Stomach smooth muscle (tissue), 2 donors: ENCODE data around the gene FARS2.

Experiments
- H3K27ac ChIP-seq: one replicate; pipeline ENCODE4 v1.7.0; 2013; ENCODE audit warnings: mild to moderate bottlenecking, low read length, inconsistent platforms
- H3K27me3 ChIP-seq, 2 donors: one replicate each; pipeline ENCODE4 v1.7.0; 2013; ENCODE audit warnings: low read length in 2 of 2; ENCODE audit not compliant: insufficient read depth in 2 of 2, control insufficient read depth in 1 of 2
- H3K36me3 ChIP-seq, 2 donors: one replicate each; pipeline ENCODE4 v1.7.0; 2013; ENCODE audit warnings: low read length in 2 of 2; ENCODE audit not compliant: control insufficient read depth in 2 of 2, insufficient read depth in 2 of 2
- H3K4me1 ChIP-seq: one replicate; pipeline ENCODE4 v1.7.0; 2013; ENCODE audit warnings: low read length; ENCODE audit not compliant: control insufficient read depth, insufficient read depth
- H3K4me3 ChIP-seq, 2 donors: one replicate each; pipeline ENCODE4 v1.7.0; 2013; ENCODE audit warnings: low read length in 2 of 2
- H3K9ac ChIP-seq, 2 donors: one replicate each; pipeline ENCODE4 v1.7.0; 2013; ENCODE audit warnings: low read length in 2 of 2, mild to moderate bottlenecking in 1 of 2
- H3K9me3 ChIP-seq, 2 donors: one replicate each; pipeline ENCODE4 v1.7.0; 2013; ENCODE audit warnings: low read length in 2 of 2; ENCODE audit not compliant: control insufficient read depth in 2 of 2
- donor health status: healthy.
- donor health status: Pancreatic carcinoma.

Gene FARS2

GRCh38 chr6:5749651-5750215 lies 488.4 kb downstream of the FARS2 start:
- no peaks in the 10 kb centered on the region for H3K27me3 ChIP-seq
- H3K4me3 ChIP-seq: no peak overlapping the region
- no peaks in the 10 kb centered on the region for H3K36me3 ChIP-seq
- H3K9ac ChIP-seq: no peak overlapping the region
- H3K4me1 ChIP-seq: no peaks in the 10 kb centered on the region
- H3K9me3 ChIP-seq: peaks cover 2 to 12% of the 10 kb centered on the region in 2 donors
- H3K27ac ChIP-seq: no peak overlapping the region

- no peaks in the 10 kb centered on the region for H3K4me1 ChIP-seq
- H3K4me3 ChIP-seq: no peak overlapping the region
- H3K27me3 ChIP-seq: no peaks in the 10 kb centered on the region
- H3K9me3 ChIP-seq: peaks cover 2 to 12% of the 10 kb centered on the region in 2 donors
- no peak overlapping the region for H3K9ac ChIP-seq
- no peaks in the 10 kb centered on the region for H3K36me3 ChIP-seq
- H3K27ac ChIP-seq: no peak overlapping the region
Measured at GRCh38 chr6:5751525-5752390, 490.4 kb downstream of the FARS2 start.

DNA sequence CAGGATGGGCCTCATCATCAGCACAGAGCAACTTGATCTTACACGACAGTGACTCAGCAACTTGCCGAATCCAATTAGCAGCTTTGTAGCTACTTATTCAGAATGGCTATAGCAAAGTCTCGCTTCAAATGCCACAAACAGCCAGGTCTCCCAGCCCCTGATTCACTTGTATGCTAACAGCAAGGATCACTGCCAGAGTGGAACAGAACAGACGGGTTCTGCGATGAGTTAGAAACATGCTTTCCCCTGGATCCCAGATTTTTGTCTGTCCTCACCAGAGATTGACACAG lies 491.0 kb downstream of the FARS2 start:
- peaks cover 2 to 12% of the 10 kb centered on the region in 2 donors for H3K9me3 ChIP-seq
- H3K27me3 ChIP-seq: no peaks in the 10 kb centered on the region
- H3K4me3 ChIP-seq: no peak overlapping the region
- H3K9ac ChIP-seq: no peak overlapping the region
- no peak overlapping the region for H3K27ac ChIP-seq
- no peaks in the 10 kb centered on the region for H3K4me1 ChIP-seq
- no peaks in the 10 kb centered on the region for H3K36me3 ChIP-seq

DNA sequence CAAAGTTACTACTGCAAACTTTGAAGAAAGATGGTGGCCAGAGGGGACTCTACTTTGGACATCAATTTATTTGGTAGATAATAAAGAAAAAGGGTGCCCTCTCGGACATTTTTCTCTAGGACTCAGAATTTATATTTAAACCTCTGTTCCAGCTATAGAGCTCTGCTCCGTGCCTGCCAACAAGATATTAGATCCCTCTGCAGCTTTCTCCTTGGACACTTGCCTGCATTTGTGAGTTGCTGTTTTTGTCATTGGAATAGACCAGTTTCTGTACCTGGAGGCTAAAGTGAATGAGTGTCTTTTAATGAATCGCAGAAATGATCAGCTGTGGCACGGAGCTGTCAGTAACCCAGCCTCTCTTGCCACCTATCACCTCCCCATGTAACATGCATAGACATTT lies 491.9 kb downstream of the FARS2 start:
- Histone ChIP-seq H3K27me3 (no peaks in the 10 kb centered on the region), H3K9me3 (peaks cover 2 to 12% of the 10 kb centered on the region in 2 donors), H3K4me1 (no peaks in the 10 kb centered on the region), H3K36me3 (no peaks in the 10 kb centered on the region), H3K27ac (no peak overlapping the region), H3K4me3 (no peak overlapping the region), H3K9ac (no peak overlapping the region)

DNA sequence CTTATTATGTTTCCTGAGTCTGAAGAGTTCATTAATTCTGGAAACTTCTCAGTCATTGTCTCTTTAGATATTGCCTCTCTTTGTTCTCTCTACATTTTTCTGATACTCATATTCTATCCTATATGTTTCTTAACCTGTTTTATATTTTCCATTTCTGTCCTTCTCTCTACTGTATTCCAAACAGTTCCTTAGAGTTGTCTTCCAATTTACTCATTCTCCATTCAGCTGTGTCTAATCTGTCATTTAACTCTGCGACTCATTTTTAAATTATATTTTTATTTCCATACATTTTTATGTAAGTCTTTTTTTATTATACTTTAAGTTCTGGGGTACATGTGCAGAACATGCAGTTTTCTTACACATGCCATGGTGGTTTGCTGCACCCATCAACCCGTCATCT lies 493.6 kb downstream of the FARS2 start:
- no peaks in the 10 kb centered on the region for H3K27me3 ChIP-seq
- H3K4me1 ChIP-seq: no peaks in the 10 kb centered on the region
- peaks cover 2 to 12% of the 10 kb centered on the region in 2 donors for H3K9me3 ChIP-seq
- no peak overlapping the region for H3K4me3 ChIP-seq
- no peak overlapping the region for H3K27ac ChIP-seq
- H3K9ac ChIP-seq: no peak overlapping the region
- H3K36me3 ChIP-seq: no peaks in the 10 kb centered on the region

GRCh38 chr6:5759571-5759970 lies 498.3 kb downstream of the FARS2 start:
- Histone ChIP-seq H3K27ac (no peak overlapping the region), H3K4me3 (no peak overlapping the region), H3K27me3 (no peaks in the 10 kb centered on the region), H3K9me3 (peaks cover under 1% of the 10 kb centered on the region in 2 donors), H3K36me3 (no peaks in the 10 kb centered on the region), H3K9ac (no peak overlapping the region), H3K4me1 (peaks cover 25% of the 10 kb centered on the region)

DNA sequence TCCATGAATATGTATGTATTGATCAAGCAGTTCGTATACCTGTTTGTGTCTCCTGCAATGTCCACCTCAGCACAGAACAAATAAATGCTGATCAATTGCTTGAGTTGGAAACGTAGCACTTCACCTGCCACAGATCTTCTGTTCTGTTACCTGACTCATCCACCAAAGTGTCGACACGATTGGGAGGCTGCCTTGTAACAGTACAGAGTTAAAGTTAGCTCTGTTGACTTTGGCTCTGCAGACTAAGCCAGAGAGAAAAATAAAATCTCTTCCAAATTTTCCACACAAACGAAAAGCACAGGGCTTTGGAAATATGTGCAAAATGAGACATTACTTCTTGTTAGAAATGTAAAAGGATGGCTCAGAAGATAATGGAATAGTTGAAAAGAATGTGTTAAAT lies 500.1 kb downstream of the FARS2 start:
- no peaks in the 10 kb centered on the region for H3K27me3 ChIP-seq

DNA sequence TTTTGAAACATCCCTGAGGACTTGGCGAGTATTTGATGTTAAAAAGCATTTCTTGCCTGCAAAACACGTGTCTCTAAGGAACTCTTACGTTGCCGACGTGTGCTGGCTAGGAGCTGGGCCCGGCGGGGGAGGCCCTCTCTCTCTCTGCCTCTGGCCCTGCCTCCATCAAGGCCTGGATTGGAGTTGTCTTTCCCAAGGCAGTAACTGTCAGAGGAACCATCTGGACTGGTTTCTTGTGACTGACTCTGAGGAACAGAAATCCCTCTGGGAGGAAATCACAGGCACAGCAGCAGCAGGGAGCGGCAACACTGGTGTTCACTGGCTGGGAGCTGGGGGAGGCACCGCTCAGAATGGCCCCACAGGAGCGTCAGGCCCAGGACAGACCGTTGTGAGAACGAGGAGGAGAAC lies 501.3 kb downstream of the FARS2 start:
- Histone ChIP-seq H3K27me3 (no peaks in the 10 kb centered on the region), H3K9me3 (no peaks in the 10 kb centered on the region), H3K36me3 (no peaks in the 10 kb centered on the region), H3K4me3 (no peak overlapping the region), H3K9ac (no peak overlapping the region), H3K4me1 (peaks cover 32% of the 10 kb centered on the region), H3K27ac (no peak overlapping the region)

More for the DNA sequence above, 500.1 kb downstream of the FARS2 start:
- Histone ChIP-seq H3K4me1 (peaks cover 32% of the 10 kb centered on the region), H3K4me3 (no peak overlapping the region), H3K36me3 (no peaks in the 10 kb centered on the region), H3K9ac (no peak overlapping the region), H3K9me3 (no peaks in the 10 kb centered on the region), H3K27ac (no peak overlapping the region)

DNA sequence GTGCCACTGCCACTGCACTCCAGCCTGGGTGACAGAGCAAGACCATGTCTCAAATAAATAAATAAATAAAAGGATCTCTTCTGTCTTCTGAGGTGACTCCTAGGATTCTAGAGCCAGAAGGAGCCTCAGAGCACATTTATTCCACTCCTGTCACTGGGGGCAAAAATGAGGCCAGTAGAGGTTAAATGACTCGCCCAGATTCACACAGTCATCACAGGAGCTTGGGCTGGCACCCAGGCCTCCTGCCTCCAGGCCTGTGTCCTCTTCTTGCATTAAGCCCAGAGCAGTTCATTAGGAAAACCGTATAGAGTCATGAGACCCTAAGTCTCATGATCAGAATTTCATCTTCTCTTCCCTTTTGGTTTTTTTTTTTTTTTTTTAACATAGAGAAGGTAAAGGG lies 502.1 kb downstream of the FARS2 start:
- H3K36me3 ChIP-seq: no peaks in the 10 kb centered on the region
- peaks cover 32% of the 10 kb centered on the region for H3K4me1 ChIP-seq
- H3K9ac ChIP-seq: no peak overlapping the region
- no peak overlapping the region for H3K4me3 ChIP-seq
- no peaks in the 10 kb centered on the region for H3K9me3 ChIP-seq
- H3K27ac ChIP-seq: no peak overlapping the region
- H3K27me3 ChIP-seq: no peaks in the 10 kb centered on the region

- no peaks in the 10 kb centered on the region for H3K36me3 ChIP-seq
- H3K9ac ChIP-seq: no peak overlapping the region
- H3K4me1 ChIP-seq: peaks cover 32% of the 10 kb centered on the region
- peak overlapping the region; percentile 13 to 57 for H3K4me3 ChIP-seq
- no peaks in the 10 kb centered on the region for H3K27me3 ChIP-seq
- peak overlapping the region; percentile 46 for H3K27ac ChIP-seq
- H3K9me3 ChIP-seq: no peaks in the 10 kb centered on the region
Measured at GRCh38 chr6:5763871-5764270, 502.6 kb downstream of the FARS2 start.

DNA sequence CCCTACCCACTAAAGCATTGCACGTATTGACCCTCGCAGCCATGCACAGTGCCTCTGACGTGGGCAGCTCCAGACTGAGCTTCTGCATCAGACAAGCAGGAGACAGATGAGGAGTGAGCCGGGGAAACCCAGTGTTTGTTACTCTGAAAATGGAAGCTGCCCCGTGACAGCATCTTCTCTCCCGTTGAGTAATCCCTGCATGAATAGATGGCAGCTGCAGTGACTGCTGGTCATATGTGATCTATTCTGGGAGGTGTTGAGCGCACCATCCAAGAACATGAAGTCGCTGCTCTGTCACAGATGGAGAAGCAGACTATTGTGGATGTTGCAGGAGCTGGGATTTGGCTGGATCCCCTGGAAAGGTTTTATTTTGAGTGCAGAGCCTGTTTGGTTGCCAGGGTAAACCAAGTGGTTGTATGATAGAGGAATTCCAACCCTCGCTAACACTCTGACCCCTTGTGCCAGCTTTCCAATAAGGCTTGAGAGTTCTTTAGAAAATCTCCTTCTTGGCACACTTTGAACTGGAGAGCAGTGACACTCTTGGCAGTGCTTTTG lies 503.2 kb downstream of the FARS2 start:
- peak overlapping the region; percentile 13 to 57 for H3K4me3 ChIP-seq
- H3K27ac ChIP-seq: peak overlapping the region; percentile 46
- no peaks in the 10 kb centered on the region for H3K27me3 ChIP-seq
- H3K9ac ChIP-seq: no peak overlapping the region
- H3K36me3 ChIP-seq: no peaks in the 10 kb centered on the region
- H3K4me1 ChIP-seq: peaks cover 32% of the 10 kb centered on the region
- no peaks in the 10 kb centered on the region for H3K9me3 ChIP-seq
